Measurements from ENCODE around the gene BBS9.

DNA sequence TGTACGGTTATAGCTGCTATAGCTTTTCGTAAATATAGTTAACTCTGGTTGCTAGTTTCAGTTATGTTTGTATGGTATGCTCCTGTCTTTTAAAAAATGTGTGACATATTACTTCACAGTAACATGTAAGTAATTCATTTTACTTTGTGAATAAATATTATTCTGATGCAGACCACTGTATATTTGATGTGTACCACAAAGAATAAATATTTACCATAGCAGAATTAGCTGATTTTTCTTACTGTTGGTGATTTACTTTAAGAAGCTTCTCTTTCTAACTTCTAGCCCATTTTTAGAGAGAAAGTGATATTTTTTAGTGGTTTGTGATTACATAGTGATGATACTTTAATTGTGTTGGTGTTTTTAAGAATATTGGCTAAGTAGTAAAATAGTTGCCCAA, 292.8 kb downstream of the BBS9 start:
- TF ChIP-seq, protein P1, sequence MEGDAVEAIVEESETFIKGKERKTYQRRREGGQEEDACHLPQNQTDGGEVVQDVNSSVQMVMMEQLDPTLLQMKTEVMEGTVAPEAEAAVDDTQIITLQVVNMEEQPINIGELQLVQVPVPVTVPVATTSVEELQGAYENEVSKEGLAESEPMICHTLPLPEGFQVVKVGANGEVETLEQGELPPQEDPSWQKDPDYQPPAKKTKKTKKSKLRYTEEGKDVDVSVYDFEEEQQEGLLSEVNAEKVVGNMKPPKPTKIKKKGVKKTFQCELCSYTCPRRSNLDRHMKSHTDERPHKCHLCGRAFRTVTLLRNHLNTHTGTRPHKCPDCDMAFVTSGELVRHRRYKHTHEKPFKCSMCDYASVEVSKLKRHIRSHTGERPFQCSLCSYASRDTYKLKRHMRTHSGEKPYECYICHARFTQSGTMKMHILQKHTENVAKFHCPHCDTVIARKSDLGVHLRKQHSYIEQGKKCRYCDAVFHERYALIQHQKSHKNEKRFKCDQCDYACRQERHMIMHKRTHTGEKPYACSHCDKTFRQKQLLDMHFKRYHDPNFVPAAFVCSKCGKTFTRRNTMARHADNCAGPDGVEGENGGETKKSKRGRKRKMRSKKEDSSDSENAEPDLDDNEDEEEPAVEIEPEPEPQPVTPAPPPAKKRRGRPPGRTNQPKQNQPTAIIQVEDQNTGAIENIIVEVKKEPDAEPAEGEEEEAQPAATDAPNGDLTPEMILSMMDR (conservative IDR thresholded peaks at IDR 0.05): no peak
- TF ChIP-seq ZFX (IDR thresholded peaks at IDR 0.05): no peak

Measured in C4-2B (cell line).